Endometrial microvascular endothelial cells (primary cell): ENCODE measurements around the gene LIX1. TPM values are rescaled to one million over a fixed set of nuclear protein-coding genes. Genes with fewer than 3 reads are reported as not detected.

Experiments
- in situ Hi-C: cut with HindIII; loops from 2 replicates; pipeline ENCODE4 v1.10.0; 2017; ENCODE audit warnings: low sequenced_read_pairs, low pct_unique_long_range_greater_than_20kb; ENCODE audit errors: inconsistent ontology term
- total RNA-seq: library from RNA; depleted of rRNA; stranded (reverse); fragments of >200 nt; gene quantifications from one replicate; pipeline ENCODE4 v1.2.3, GENCODE V29; 2015; ENCODE audit errors: inconsistent ontology term

Gene LIX1
- total RNA-seq, 1 donor from 2014 or later: not detected

DNA sequence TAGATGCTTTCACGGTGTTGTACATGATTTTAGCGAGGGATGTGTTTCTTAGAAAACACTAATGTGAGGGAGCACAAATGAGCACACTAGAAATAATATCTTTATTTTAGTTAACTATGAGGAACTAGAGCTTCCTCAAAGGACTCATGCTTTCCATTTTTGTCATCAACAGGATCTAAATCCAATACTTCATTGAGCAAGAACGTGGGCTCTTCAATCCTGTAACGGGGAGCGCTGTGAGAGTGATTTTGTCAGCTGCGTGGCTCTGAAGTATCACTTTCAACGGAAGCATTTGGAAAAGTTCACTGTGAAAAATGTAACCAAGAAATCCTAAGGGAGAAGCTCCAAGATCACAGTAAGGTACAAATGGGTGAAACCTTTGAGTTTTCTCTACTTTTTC, 93.2 kb downstream of the LIX1 start:
- in situ Hi-C loops: no loop called here

DNA sequence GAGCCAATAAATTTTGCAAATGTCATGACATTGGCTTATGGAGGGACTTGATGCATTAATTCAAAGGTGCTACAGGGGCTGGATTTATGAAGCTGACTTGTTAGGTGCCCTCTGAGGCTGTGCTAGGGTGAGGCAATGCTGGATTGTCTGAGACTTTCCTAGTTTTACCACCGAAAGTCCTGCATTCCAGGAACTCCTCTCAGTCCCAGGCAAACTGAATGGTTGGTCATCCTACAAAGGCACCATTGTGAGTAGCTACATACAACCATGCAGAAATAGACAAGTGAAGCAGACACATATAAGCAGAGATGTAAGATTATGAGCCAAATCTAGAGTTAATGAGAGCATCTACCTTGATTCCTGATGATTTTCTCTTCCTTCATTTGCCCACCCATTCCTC, 95.3 kb downstream of the LIX1 start:
- in situ Hi-C loops: no loop called here

DNA sequence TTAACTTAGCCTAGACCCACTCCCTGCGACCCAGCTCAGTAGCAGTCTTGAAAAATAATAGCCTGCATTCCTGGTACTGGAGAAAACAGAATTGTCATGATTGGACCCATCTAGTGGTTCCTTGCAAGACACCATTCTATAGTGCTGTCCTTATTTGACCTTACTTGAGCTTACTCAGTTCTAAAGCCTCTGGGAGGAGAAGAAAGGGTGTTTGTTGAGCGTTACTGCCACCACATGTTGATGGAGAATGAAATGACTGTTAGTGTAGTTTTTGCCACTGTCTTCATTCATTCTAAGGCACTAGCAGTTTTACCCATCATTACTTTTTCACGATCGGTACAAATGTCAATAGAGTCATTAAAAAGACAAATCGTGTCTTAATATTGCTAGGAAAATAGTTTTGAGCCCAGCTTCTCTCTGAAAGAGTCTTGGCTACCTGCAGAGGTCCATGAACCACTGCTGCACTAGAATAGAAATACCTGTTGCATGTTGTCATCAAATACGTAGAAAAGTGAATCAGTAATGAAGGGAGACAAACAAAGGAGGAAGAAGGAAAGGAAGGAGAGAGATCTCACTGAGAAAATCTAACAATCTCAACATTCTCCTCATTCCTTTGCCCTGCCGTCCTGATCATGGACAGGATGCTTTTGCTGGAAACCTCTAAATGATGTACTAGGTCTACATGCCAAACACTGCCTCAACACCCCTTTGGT, 96.0 kb downstream of the LIX1 start:
- in situ Hi-C loops: no loop called here

DNA sequence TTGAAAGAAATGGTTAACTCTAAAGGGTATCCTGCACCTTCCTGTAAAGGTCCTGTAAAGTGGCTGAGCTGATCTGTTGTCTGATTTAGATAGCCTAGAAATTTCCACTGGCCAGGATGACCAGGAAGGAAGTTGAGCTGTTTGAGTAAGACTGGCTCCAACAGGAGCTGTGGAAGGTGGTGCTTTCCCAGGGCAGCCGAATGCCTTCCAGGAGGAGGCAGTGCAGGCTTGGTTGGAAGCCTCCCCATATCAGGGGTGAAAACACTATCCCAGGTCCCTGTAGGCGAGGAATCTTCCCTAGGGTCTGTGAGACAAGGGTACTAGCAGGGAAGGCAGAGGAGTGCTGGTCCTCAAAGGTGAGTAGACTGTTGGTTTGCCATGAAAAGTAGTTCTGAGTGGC, 98.4 kb downstream of the LIX1 start:
- in situ Hi-C loops: no loop called here

DNA sequence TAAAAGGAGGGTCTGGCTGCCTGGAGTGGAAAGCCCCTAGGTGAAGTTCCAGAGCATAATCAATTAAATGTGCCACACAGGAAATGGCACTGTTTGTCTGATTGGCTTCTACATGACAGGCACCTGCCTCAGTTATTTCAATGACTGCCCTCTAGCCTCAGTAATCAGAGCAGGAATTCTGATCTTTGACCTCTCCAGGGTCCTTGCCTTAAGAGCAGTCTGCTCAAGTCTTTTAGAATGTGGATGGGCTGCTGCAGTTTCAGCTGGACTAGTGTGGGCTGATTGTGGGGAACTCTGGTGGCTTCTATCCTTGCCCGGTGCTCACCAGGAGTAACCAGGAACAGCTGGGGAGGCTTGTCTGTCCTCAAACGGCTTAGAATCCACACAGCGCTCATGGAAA, 98.9 kb downstream of the LIX1 start:
- in situ Hi-C loops: no loop called here

DNA sequence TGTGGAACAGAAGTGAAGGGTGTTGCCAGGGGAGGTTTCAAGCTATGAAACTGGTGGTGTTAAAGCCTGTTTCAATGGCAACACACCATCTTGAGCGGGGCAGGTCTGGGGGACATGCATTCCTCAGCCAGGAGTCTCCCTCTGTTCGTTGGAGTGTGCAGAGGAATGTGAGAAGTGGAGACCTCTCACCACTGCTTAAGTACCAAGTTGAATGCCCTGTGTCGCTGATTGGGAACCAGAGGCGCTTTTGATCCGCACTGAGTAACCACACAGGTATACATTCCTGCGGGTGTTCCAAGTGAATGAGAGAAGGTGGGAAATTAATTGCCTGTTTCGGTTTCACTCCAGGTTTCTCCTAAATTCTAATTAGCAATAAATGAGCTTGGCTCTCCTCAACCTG, 99.4 kb downstream of the LIX1 start:
- in situ Hi-C loops: no loop called here

Other genes with a start within 250 kb of the LIX1 start
- gene LNPEP, start 206.5 kb downstream of the LIX1 start, total RNA-seq: 14.2 TPM
- gene RIOK2, start 40.6 kb upstream of the LIX1 start, total RNA-seq: 47.5 TPM